Measurements from ENCODE around the gene TMEM141. TPM values are rescaled to one million over a fixed set of nuclear protein-coding genes. Genes with fewer than 3 reads are reported as not detected.
"Not testable (repeated sequence)": the region's sequence is repeated elsewhere in the genome, so short reads cannot be mapped to it uniquely, and the experiment has no call there.

The TMEM141 gene
- total and polyA plus RNA-seq, 12 donors = 48.1 to 107 (median 64.1) TPM

DNA sequence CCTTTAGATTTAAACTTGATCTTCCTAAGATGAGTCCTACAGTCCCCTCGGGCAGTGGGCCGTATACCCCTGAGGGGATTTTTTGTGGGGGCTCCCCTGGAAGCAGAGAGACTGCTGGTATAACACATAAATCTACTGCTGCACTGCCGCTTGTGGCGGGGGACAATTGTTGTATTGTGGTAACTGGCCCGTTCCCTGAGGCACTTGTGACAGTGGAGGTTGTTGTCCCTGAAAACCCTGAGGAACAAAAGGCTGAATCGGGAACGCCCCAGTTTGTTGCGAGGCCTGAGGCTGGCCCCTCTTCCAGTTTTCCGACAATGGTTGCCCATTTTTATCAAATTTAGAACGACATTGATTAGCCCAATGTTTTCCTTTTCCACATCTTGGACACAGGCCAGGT lies 4.7 kb upstream of the TMEM141 start:
- H3K36me3 ChIP-seq = no peaks in the 10 kb centered on the region
- no peaks in the 10 kb centered on the region for H3K9me3 ChIP-seq
- ATAC-seq = no peak
- no peak overlapping the region for H3K4me3 ChIP-seq
- peaks cover 5 to 30% (median 12%) of the 10 kb centered on the region in 9 donors for H3K4me1 ChIP-seq
- H3K27me3 ChIP-seq = no peaks in the 10 kb centered on the region
- 67 to 70% methylated on average over 10 of the region's 10 CpGs for WGBS, 2 donors
- no peak overlapping the region for H3K27ac ChIP-seq
- intact Hi-C loops (cut with DNase I) = loop anchor here in 6 of 10 donors (2.0 to 10.0 kb wide), 7 partner anchors 161 to 448 kb away; partner anchors contain the start of genes C8G (in 1 of the 6), FUT7 (in 1 of the 6) and SLC34A3 (in 1 of the 6)
- no peak for DNase-seq
- TF ChIP-seq, protein P1, sequence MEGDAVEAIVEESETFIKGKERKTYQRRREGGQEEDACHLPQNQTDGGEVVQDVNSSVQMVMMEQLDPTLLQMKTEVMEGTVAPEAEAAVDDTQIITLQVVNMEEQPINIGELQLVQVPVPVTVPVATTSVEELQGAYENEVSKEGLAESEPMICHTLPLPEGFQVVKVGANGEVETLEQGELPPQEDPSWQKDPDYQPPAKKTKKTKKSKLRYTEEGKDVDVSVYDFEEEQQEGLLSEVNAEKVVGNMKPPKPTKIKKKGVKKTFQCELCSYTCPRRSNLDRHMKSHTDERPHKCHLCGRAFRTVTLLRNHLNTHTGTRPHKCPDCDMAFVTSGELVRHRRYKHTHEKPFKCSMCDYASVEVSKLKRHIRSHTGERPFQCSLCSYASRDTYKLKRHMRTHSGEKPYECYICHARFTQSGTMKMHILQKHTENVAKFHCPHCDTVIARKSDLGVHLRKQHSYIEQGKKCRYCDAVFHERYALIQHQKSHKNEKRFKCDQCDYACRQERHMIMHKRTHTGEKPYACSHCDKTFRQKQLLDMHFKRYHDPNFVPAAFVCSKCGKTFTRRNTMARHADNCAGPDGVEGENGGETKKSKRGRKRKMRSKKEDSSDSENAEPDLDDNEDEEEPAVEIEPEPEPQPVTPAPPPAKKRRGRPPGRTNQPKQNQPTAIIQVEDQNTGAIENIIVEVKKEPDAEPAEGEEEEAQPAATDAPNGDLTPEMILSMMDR (IDR thresholded peaks at IDR 0.05) = no peak

DNA sequence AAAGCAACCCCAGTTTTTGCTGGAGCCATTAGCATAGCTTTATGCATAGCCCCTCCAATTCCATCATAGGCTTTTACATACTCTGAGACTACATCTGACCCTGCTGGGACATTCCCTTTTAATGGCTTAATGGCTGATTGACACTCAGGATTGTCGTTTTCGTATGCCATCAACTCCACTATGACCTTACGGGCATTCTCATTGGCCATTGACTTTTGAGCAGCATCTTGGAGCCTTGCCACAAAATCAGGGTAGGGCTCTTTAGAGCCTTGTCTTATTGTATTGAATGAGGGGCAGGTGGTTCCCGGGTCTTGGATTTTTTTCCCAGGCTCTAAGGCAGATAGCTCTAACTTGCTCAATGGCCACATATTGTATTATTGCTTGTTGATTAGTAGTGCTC lies 4.2 kb upstream of the TMEM141 start:
- intact Hi-C loops (cut with DNase I) = loop anchor here in 8 of 10 donors (1.0 to 10.0 kb wide), 8 partner anchors 160 to 448 kb away; partner anchors contain the start of genes C8G (in 1 of the 8), FUT7 (in 1 of the 8) and SLC34A3 (in 1 of the 8)
- 23 to 26% methylated on average over 4 of the region's 4 CpGs for WGBS, 2 donors
- H3K9me3 ChIP-seq, ATAC-seq, H3K27me3 ChIP-seq, H3K4me3 ChIP-seq, H3K27ac ChIP-seq, DNase-seq, H3K36me3 ChIP-seq: not testable (repeated sequence)
- peaks cover 8 to 35% (median 17%) of the 10 kb centered on the region in 9 donors for H3K4me1 ChIP-seq

DNA sequence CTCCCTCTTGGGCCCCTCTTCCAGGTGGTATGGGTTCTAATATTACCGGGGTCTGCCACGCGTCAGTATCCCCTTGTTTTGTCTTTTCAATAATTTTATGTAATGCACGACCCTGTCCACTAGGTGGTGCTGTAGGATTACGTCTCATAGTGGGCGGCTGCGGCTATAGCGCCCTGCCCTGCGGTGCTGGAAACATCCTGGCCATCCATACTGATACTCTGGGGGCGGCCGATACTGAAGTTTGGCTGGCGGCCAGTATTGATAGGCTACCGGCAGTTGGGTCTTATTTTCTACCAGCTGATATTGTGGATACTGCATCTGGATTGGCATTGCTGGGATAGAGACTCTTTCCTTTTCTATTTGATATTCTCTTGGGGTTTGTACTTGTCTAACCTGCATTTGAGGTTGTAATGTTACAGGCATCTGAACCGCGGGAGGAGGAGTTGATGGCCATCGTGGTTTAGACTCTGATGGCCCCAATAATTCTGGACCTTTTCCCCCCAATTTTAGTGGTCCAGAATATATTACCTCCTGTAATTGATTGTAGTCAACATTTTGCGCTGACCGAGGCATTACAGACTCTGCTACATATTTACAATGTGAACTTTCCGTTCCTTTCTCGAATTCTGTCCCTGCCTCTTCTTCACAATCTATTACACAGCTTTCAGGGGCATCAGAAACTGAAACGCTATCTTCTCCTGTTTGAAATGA lies 3.3 kb upstream of the TMEM141 start:
- ATAC-seq = no peak

DNA sequence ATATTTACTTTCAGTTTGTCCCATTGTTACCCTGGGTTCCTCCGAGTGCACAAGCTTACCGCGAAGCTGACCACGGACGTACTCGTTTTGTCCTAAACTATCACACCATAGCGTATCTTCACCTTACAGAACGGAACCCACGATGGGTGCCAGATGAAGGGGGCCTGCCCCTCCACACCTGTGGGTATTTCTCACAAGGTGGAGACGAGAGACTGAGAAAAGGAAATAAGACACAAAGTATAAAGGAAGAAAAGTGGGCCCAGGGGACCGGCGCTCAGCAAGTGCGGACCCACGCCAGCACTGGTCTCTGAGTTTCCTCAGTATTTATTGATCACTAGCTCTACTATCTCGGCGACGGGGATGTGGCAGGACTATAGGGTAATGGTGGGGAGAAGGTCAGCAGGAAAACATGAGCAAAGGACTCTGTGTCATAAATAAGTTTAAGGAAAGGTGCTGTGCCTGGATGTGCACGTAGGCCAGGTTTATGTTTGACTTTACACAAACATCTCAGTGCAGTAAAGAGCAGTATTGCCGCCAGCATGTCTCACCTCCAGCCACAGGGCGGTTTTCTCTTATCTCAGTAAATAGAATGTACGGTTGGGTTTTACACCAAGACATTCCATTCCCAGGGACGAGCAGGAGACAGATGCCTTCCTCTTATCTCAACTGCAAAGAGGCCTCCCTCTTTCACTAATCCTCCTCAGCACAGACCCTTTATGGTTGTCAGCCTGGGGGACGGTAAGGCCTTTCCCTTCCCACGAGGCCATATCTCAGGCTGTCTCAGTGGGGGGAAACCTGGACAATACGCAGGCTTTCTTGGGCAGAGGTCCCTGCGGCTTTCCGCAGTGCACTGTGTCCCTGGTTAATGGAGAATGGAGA lies 2.3 kb upstream of the TMEM141 start:
- Histone ChIP-seq H3K27ac (peak overlapping the region in 5 of 10 donors; percentile 12 to 56 (median 33)), H3K36me3 (peaks cover 0 to 16% (median 0%) of the 10 kb centered on the region in 9 donors), H3K4me3 (peak overlapping the region in 2 of 10 donors; percentile 10 to 26), H3K4me1 (peaks cover 12 to 45% (median 26%) of the 10 kb centered on the region in 9 donors)
- 60 to 69% methylated on average over 26 to 27 of the region's 27 CpGs for WGBS, 2 donors
- H3K9me3 ChIP-seq, DNase-seq, H3K27me3 ChIP-seq, ATAC-seq: not testable (repeated sequence)
- intact Hi-C loops (cut with DNase I) = loop anchor here in 6 of 10 donors (5.0 to 10.0 kb wide), 5 partner anchors 158 to 446 kb away; partner anchors contain the start of genes C8G (in 1 of the 6), FUT7 (in 1 of the 6) and SLC34A3 (in 1 of the 6)

More for the DNA sequence above, 3.3 kb upstream of the TMEM141 start:
- Histone ChIP-seq H3K4me1 (peaks cover 12 to 44% (median 26%) of the 10 kb centered on the region in 9 donors), H3K9me3 (no peaks in the 10 kb centered on the region), H3K36me3 (peaks cover 0 to 6% (median 0%) of the 10 kb centered on the region in 9 donors), H3K27me3 (no peaks in the 10 kb centered on the region), H3K27ac (peak overlapping the region in 3 of 10 donors; percentile 12 to 33 (median 28)), H3K4me3 (peak overlapping the region in 3 of 10 donors; percentile 1 to 26 (median 13))
- DNase-seq = peak in 1 of 2 donors; percentile 73
- TF ChIP-seq, protein P1 (IDR thresholded peaks at IDR 0.05) = peak; percentile 77 to 89 (median 85)
- 15 to 17% methylated on average over 21 of the region's 21 CpGs for WGBS, 2 donors
- intact Hi-C loops (cut with DNase I) = loop anchor here in 8 of 10 donors (1.0 to 10.0 kb wide), 8 partner anchors 159 to 447 kb away; partner anchors contain the start of genes C8G (in 1 of the 8), FUT7 (in 1 of the 8) and SLC34A3 (in 1 of the 8)
